ENCODE data around the gene ACER3.

DNA sequence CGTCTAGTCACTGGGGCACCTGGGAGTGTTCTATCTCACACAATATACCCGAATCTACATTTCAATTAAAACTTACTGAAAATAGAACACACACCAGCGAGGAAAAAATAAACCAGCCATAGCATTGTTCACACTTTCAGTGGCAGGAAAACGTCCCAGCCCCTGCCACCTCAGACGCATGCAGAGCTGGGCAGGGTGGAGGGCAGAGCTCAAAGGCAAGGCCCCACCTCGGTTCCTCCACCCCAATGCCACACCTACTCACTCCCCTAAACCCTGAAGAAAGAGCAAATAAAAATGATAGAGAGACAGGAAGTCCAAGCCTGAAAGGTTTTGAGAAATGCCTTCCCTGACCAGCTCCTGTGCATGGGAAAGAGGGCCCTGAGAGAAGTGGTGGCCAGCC, 188.3 kb downstream of the ACER3 start:
- TF ChIP-seq, protein P1, sequence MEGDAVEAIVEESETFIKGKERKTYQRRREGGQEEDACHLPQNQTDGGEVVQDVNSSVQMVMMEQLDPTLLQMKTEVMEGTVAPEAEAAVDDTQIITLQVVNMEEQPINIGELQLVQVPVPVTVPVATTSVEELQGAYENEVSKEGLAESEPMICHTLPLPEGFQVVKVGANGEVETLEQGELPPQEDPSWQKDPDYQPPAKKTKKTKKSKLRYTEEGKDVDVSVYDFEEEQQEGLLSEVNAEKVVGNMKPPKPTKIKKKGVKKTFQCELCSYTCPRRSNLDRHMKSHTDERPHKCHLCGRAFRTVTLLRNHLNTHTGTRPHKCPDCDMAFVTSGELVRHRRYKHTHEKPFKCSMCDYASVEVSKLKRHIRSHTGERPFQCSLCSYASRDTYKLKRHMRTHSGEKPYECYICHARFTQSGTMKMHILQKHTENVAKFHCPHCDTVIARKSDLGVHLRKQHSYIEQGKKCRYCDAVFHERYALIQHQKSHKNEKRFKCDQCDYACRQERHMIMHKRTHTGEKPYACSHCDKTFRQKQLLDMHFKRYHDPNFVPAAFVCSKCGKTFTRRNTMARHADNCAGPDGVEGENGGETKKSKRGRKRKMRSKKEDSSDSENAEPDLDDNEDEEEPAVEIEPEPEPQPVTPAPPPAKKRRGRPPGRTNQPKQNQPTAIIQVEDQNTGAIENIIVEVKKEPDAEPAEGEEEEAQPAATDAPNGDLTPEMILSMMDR (IDR thresholded peaks at IDR 0.05; ENCODE audit: poor library complexity): no peak
- TF ChIP-seq EZH2 (IDR thresholded peaks at IDR 0.05; ENCODE audit: borderline replicate concordance) (no peak), EZH2phosphoT487 (IDR thresholded peaks at IDR 0.05; ENCODE audit: low read depth, severe bottlenecking, unreplicated experiment) (no peak)

Data from hepatocyte (in vitro differentiated cells).